ENCODE data around the gene PNLIPRP3.

Gene PNLIPRP3

GRCh38 chr10:116403740-116404250, 23.9 kb upstream of the PNLIPRP3 start:
- no peak for TF ChIP-seq CTCF (IDR thresholded peaks at IDR 0.05)

GRCh38 chr10:116408719-116409118, 18.9 kb upstream of the PNLIPRP3 start:
- no peak for TF ChIP-seq CTCF (IDR thresholded peaks at IDR 0.05)

- TF ChIP-seq CTCF (IDR thresholded peaks at IDR 0.05), result no peak
Measured at GRCh38 chr10:116410351-116410750, 17.3 kb upstream of the PNLIPRP3 start.

- no peak for TF ChIP-seq CTCF (IDR thresholded peaks at IDR 0.05)
Measured at GRCh38 chr10:116417821-116418220, 9.8 kb upstream of the PNLIPRP3 start.

- no peak for TF ChIP-seq CTCF (IDR thresholded peaks at IDR 0.05)
Measured at GRCh38 chr10:116418389-116418788, 9.3 kb upstream of the PNLIPRP3 start.

GRCh38 chr10:116421815-116422214, 5.8 kb upstream of the PNLIPRP3 start:
- no peak for TF ChIP-seq CTCF (IDR thresholded peaks at IDR 0.05)

GRCh38 chr10:116429288-116429977, 1.8 kb downstream of the PNLIPRP3 start:
- no peak for TF ChIP-seq CTCF (IDR thresholded peaks at IDR 0.05)

- TF ChIP-seq CTCF (IDR thresholded peaks at IDR 0.05), result no peak
Measured at GRCh38 chr10:116430288-116430687, 2.6 kb downstream of the PNLIPRP3 start.

All from LNCAP (cell line).